Stimulated activated CD4-positive, alpha-beta T cell treated with anti-CD3 and anti-CD28 coated beads, Interleukin-4, amount 100 ng/mL, for 1 hour (primary cell): ENCODE results near the gene PSMA4.
"Not testable (repeated sequence)": the region's sequence is repeated elsewhere in the genome, so short reads cannot be mapped to it uniquely, and the experiment has no call there.

Source experiments
- DNase-seq: peaks from one replicate; pipeline ENCODE4 v3.0.0-alpha.2; 2020

Gene PSMA4

DNA sequence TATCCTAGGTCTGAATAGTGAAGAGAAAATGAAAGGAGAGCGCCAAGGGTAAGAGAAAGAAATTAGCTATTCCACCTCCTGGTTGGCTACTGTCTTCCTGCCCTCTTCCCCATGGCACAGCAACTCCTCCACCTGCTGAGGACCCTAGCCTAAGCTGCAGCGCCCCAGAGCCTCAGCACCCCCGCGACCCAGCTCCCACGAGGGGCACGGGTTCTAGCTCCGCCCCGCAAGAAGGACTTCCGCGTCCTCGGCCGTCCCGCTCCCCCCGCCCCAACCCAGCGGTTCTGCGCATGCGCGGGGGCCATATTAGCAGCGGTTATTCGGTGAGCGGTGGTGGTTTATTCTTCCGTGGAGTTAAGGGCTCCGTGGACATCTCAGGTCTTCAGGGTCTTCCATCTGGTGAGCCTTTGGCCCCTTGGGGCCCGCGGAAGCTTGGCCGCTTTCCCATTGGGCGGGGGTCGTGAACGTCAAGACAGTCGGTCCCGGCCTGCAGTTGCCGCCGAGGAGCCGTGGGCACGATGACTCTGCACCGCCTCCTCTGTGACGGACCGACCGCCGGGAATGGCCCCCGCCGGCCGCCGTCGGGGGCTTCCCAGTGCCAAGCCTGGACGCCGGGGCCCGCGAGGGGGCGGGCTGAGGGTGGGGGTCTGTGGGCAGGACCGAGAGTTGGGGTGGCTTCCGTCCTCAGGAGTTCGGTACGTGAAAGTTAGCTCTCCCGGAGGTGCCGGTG, at the start of gene PSMA4:
PSMA4 (plus strand) TSS at position 304 of the 730 bp plus-strand sequence. CDS start 1,484 bp downstream, outside the sequence.
- DNase-seq, result peak; percentile 96

DNA sequence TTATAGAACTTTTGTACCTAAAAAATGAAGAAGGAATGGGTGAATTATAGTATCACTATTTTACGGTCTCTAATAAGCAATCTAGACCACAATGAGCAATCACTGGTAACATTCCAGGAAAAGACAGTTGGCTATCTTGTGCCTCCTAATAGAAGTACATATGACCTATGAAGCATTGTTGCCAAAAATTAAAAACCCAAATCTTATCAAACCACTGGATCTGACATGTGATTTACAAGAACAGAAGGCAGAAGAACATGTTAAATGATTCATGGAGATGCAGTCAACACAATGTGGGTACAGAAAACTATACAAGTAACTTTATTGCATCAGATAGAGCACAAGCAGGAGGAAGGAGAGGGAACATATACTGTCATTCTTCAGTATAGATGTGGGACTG, 47.4 kb upstream of the PSMA4 start:
- DNase-seq, result no peak

DNA sequence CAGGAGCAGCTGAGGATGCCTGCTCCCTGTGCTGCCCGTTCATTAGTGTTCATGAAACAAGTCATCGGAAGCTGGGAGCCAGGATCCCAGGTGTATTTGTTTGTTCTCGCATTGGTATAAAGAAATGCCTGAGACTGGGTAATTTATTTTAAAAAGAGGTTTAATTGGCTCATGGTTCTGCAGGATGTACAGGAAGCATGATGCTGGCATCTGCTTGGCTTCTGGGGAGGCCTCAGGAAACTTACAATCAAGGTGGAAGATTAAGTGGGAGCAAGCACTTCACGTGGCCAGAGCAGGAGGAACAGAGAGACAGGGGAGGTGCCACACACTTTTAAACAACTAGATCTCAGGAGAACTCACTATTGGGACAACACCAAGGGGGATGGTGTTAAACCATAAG, 38.4 kb upstream of the PSMA4 start:
- DNase-seq, result no peak

DNA sequence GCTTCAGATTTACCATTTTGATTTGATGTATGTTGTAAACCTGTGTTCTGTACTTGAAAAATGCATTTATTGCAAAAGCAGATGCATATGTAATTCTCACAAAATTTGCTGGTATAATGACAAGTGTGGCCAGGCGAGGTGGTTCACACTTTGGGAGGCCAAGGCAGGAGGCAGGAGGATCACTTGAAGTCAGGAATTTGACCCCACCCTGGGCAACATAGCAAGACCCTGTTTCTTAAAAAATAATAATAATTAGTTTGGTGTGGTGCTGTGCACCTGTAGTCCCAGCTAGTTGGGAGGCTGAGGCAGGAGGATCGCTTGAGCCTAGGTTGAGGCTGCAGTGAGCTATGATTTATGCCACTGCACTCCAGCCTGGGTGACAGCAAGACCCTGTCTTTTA, 37.6 kb upstream of the PSMA4 start:
- DNase-seq, result no peak

DNA sequence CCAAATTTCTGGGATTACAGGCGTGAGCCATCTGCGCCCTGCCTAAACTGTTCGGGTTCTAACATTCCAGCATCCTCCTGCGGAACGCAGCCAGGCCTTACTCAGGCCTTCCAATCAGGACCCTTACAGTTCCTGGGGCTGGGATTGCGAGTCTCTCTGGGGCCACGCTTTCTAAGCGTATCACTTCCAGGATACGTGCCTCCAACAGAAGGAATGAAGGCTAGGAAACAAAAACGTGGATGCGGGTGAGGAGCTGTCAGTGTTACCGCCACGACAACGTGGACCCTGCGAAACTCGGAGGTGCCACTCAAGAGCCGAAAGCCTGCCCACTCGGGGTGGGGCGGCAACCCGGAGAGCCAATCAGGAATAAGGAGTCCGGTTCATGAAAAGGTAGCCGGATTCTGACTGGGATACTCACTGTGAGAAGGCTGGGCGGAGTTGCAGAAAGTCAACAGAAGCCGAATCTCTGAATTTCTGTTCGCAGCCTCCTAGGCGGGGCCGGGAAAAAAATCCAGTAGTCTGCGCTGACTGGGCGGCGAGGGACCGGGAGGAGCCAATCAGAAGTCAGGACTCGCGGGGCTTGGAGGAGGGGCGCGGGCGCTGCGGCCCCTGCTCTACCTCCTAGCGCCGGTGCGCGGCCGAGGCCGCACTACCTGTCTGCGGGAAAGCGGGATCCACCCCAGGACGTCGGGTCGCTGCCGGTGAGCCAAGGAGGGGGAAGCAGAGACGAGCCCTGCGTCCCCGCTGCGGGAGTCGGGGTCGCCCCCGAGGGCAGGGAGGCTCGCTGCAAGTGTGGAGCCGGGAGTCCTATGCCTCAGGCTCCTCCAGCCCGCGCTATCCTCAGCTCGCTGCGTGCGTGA, 33.0 kb upstream of the PSMA4 start, which contains the start of gene HYKK:
HYKK (plus strand) TSS at position 607 of the 860 bp plus-strand sequence. CDS start 5,512 bp downstream, outside the sequence.
- peak; percentile 75 for DNase-seq

DNA sequence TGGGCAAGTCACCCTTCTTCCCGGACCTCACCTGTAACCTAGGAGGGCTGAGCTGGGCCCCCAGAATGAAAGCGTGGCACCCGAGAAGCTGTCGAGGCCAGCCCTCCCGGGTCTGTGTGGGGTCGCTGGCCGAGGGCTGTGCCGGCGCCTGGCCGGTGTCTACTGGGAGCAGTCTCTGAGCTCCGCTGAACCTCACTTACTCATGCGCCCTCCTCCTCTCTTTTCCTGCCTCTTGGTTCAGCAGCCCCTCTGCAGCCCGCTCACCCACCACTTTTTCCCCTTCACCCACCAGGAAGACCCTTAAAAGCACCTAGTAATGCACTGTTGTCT, 32.4 kb upstream of the PSMA4 start:
- DNase-seq, result no peak

DNA sequence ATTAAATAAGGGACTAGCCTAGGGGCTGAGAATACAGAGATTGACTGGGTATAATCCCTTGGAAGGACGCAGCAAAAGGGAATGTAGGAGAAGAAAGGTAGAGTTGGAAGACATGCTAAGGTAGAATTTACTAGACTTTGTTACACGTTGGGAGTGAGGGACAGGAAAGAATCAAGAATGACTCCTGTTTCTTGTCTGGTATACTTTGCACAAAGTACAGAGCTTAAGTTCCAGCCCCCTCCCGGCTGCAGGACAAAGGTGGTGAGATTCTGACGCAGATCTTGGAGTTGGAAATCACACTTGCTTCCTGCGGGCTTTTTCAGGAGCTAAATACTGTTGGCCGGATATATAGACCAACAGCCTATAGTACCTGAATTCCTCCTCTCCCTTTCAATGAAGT, 32.0 kb upstream of the PSMA4 start:
- DNase-seq, result no peak

DNA sequence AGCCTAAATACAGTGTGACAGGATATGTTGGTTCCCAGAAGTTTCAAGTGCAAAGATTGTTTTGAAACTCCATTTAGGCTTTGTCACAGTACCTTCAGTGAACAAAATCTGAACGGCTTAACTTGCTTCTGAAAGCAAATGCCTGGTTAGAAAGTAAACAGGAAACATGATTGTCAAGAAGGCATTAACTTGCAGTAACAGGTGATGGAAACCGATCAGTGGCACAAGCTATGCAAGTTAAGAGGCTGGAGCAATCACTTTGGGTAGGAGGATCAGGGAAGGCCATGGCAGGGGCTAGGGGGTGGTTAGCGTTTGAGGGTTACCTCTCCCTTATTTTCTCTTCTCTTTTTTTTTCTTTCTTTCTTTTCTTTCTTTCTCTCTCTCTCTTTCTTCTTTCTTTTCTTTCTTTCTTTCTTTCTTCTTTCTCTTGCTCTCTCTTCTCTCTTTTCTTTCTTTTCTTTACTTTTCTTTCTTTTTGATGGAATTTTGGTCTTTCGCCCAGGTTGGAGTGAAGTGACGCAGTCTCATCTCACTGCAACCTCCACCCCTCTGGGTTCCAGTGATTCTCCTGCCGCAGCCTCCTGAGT, 30.4 kb upstream of the PSMA4 start:
- DNase-seq, result no peak

DNA sequence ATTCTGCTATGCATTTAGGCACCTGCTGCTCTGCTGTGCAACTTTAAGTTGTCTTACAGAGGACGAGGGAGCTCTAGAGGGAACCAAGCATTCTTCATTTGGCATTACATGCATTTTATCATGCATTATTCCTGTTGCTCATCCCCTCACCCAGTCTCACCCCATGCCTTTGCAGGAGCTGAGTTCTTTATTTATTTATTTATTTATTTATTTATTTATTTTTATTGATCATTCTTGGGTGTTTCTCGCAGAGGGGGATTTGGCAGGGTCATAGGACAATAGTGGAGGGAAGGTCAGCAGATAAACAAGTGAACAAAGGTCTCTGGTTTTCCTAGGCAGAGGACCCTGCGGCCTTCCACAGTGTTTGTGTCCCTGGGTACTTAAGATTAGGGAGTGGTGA, 20.2 kb upstream of the PSMA4 start:
- DNase-seq, result not testable (repeated sequence)

DNA sequence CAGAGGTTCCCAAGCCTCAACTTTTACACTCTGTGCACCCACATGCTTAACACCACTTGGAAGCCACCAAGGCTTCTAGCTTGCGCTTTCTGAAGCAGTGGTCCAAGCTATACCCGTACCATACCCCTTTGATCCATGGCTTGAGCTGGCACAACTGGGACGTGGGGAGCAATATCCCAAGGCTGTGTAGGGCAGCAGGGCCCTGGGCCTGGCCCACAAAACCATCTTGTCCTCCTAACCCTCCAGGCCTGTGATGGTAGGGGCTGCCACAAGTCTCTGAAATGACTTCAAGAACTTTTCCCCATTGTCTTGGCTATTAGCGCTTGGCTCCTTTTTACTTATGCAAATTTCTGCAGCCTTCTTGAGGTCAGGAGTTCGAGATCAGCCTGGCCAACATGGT, 16.0 kb upstream of the PSMA4 start:
- no peak for DNase-seq

DNA sequence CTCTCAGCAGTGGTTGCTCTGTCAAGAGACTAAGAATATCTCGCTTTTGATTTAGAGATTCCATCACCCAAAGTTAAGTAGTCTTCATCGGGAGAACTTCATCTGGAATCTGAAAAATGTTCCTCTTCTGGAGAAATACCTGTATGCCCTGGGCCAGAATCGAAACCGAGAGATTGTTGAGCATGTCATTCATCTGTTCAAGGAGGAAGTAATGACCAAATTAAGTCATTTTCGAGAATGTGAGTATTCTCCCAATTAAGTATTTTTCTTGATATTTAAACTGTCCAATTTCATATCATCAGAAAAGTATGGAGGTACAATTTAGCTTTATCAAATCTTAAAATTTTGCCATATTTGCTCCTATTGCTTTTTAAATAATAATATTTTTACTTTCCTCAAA, 12.9 kb upstream of the PSMA4 start:
- DNase-seq, result no peak

DNA sequence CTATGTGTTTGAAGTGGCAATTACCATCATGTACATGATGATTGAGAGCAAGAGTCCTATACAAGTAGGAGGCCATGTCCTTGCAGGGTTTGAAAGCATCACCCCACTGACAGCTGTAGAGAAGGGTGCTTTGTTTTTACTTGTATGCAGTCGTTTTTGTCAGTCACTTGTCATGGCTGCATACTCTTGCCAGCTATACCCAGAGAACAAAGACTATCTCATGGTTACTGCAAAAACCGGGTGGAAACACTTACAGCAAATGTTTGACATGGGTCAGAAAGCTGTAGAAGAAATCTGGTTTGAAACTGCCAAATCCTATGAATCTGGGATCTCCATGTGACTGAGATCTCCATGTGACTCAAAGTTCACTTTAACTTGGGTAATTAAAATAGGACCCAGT, 6.9 kb upstream of the PSMA4 start:
- DNase-seq, result no peak

DNA sequence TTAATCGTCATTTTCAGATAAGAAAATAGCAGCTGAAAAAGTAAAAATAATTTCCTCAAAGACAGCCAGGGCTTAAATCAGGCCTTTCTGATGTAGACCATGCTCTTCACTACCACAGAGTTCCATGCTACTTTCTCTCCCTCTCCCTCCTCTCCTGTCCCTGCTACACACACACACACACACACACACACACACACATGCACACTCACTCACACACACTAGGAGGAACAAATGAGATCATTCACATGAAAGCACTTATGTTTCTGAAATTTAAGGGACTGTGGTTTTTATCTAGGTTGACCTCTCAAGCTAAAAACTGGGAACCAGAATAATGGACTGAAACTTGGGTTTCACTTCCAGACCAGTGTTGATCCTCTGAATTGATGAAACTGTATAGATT, 4.1 kb upstream of the PSMA4 start:
- DNase-seq, result no peak

DNA sequence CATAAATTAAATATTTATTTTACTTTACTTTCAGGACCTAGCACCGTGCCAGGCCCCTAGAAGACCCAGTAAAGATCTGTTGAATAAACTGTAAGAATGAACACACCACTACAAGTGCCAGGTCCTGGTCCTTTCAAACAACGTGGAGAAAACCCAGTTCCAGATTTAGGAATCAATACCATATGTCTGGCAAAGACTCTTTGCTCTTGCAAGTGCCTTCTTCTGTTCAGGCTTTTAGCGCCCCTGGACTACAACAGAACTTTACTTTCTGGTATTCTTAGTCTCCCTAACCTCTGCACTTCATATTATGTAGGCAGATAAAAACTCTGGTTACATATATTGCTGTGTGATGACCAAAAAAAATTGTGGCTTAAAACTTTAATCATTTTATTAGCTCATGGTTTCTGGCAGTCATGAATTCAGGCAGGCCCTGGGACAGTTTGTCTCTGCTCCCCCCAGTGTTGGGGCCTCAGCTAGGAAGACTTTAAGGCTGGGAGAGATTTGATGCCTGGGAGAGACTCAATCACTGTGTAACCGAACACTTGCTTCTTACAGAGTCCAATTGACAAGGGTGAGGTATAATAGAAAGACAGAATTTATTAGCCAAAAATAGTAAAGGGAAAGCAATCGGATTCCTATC, 2.9 kb upstream of the PSMA4 start:
- no peak for DNase-seq

DNA sequence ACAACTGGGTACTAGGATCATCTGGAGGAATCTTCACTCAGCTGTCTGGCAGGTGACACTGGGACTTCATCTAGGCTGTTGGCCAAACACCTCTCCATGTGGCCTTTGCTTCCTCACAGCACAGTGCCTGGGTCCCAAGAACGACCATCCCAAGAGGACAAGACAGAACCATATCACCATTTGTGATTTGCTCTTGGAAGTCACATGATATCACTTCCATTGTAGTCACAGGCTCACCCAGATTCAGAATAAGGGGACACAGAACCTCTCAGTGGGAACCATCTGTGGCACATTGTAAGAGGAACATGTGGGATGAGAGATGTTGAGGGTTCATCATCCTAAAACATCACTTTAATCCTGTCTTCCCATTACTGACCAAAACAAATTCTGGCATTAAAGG, 1.9 kb upstream of the PSMA4 start:
- no peak for DNase-seq

DNA sequence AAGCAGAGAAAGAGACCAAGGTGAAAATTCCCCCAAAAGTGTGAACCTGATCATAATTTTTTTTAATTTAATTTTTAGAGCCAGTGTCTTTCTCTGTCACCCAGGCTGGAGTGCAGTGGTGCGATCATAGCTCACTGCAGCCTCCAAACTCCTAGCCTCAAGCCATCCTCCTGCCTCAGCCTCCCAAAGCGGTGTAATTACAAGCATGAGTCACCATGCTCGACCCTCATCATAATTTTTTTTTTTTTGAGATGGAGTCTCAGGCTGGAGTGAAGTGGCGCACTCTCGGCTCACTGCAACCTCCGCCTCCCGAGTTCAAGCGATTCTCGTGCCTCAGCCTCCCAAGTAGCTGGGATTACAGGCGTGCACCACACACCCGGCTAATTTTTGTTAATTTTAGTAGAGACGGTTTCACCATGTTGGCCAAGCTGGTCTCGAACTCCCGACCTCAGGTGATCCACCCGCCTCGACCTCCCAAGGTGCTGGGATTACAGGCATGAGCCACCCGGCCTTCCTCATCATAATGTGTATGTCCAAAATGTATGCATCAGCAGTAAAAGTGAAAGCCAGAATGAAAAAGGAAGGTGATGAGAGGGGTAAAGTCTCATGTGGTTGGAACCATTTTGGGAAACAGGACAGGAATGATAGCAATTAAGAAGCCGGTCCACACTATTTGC, 642 bp upstream of the PSMA4 start:
- peak; percentile 6 for DNase-seq

DNA sequence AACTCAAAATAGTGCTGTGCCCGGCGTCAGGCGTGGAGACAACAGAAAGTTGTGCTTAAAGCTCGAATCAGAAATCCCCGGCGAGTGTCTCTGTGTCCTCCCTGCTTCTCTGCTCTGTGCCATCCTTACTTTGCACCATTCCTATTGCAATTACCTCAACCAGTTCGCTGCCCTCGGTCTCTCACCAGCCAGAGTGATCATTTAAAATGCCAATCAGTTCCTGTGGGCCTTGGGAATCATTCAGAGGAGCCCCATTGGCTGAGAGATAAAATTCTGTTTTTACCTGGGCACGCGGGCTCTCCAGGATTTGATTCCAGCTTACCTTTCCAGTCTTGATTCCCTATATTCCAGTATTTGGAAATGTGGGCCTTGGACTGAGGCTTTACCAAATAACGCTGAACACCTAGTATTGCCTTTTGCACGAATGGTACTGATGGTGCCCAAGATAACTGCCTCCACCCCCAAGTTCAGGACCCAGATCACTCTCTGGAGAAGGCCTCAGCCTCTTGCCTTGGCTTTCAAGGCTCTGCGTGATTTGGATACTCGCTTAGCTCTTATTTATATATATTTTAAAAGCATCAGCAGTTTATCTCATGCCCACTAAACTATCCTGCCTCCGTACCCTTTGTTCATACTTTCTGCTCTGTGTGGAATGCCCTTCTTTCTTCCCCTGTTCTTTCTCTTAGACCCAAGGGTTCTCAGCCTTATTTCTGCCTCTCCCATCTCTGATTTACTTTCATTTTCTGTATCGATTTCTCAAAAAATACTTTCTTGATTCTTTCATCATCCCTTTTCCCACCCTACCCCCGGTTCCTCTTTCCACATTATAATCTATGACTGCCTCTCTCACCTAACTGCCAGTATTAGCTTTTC, 863 bp downstream of the PSMA4 start:
- DNase-seq, result peak; percentile 4

DNA sequence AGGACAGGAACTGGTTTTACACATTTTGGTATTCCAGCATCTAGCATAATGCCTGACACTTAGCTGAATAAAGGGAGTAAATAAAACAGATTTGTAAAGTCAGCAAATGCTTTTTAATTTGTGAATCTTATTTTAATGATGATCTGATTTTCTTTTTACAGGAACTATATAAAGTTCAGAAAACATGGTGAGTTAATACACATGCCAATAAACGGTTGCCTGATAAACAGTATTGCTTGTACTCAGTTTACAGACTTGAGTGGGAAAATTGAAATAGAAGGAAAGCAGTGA, 1.4 kb downstream of the PSMA4 start:
- no peak for DNase-seq

DNA sequence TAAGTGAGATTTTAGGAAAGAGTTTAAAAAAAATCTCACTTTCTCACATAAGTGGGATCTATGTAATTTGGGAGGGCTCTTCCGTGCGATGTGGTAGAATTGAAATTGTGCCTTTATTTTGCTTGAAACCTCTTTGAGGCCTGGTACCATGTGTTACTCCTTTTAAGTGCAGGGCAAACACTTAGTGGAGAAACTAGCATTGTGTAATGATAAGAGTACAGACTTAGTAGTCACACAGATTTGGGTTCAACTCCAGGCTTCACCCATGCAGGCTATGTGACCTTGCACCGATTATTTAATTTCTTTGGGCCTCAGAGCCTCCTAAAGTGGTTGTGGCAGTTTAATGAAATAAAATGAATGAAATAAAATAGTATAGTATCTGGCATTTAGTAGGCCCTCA, 2.4 kb downstream of the PSMA4 start:
- no peak for DNase-seq

DNA sequence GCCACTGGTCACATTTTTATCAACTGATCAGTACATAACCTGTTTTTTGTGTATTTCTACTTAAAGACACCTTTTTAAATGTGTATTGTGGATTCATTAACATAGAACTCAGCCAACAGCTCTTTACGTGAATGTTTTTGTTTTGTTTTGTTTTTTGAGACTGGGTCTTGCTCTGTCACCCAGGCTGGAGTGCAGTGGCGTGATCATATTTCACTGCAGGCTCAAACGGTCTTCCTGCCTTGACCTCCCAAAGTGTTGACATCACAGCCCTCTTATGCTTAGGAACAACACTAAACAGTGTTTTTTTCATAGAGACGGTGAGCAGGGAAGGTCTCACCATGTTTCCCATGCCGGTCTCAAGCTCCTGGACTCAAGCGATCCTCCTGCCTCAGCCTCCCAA, 9.9 kb downstream of the PSMA4 start:
- DNase-seq, result no peak

DNA sequence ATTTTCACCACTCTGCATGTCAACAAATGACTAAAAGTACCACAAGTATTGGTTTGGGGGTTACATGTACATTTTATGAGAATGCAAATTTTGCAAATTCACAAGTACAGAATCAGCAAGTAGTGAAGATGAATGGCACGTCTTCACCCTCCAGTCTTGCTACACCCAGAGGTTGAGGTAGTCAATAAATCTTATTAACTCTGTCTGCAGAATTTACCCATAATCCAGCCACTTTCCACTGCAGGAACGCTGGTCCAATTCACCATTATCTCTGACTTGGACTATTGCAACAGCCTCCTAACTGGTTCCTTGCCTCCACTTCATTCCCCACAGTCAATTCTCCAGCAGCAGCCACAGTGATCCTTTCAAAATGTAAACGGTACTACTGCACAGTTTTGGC, 10.6 kb downstream of the PSMA4 start:
- no peak for DNase-seq

DNA sequence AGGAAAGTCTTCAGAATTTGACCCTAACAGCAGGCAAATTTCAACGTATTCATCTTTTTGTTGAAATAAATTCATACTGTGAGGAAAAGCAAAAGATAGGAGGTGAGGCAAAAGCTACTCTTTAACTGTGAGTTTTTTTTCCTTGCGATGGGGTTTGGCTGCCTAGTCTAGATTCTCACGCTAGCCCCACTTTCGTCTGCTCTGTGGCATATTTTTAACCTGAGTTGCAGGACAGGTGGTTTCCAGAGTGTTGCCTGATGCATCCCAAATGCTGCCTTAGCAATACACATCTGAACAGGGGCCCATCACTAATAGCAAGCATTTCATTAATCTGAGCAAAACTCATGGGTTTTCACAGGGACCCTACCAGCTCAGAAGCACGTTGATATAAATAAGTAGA, 11.7 kb downstream of the PSMA4 start:
- DNase-seq, result no peak
